Esophagus squamous epithelium (tissue), 5 donors: ENCODE data around the gene DST. TPM values are rescaled to one million over a fixed set of nuclear protein-coding genes. Genes with fewer than 3 reads are reported as not detected.

ENCODE experiments used
- DNase-seq: peaks from one replicate; lab custom pipeline; 2025; lab: John Stamatoyannopoulos, UW
- H3K27ac ChIP-seq, 4 donors: fragments of 200-600 bp; sonication (generic); one replicate each; pipeline ENCODE4 v1.5.1; 2016 to 2019; ENCODE audit warnings: mild to moderate bottlenecking in 1 of 4
- H3K27me3 ChIP-seq, 4 donors: fragments of 200-600 bp; sonication (generic); 1 replicate in 3 of 4; 2 replicates in 1 of 4; pipeline versions ENCODE4 v1.5.1 to v1.6.0; 2017 to 2021; ENCODE audit warnings: antibody characterized with exemption in 1 of 4
- H3K36me3 ChIP-seq, 3 donors: fragments of 200-600 bp; sonication (generic); one replicate each; pipeline ENCODE4 v1.5.1; 2016 to 2019
- H3K4me1 ChIP-seq, 3 donors: fragments of 200-600 bp; sonication (generic); one replicate each; pipeline ENCODE4 v1.5.1; 2017 to 2019
- H3K4me3 ChIP-seq, 4 donors: fragments of 200-600 bp; sonication (generic); 1 replicate in 3 of 4; 2 replicates in 1 of 4; pipeline ENCODE4 v1.5.1; 2016 to 2019; ENCODE audit warnings: mild to moderate bottlenecking in 2 of 4, moderate library complexity in 1 of 4
- H3K9me3 ChIP-seq, 3 donors: fragments of 200-600 bp; sonication (generic); one replicate each; pipeline ENCODE4 v1.5.1; 2016 to 2019
- POLR2A ChIP-seq, 4 donors: fragments of 450-650 bp; IDR thresholded peaks; one replicate each; pipeline ENCODE4 v1.6.1; 2017; ENCODE audit warnings: antibody characterized with exemption in 4 of 4, mild to moderate bottlenecking in 4 of 4, moderate library complexity in 3 of 4
- WGBS, 2 donors: methylation state at CpG; one replicate each; pipeline ENCODE4 v1.1.5; 2018; 5-methylcytosine and 5-hydroxymethylcytosine counted together
- intact Hi-C: fragments of 100-400 bp; cut with DNase I; formaldehyde crosslinking; loops from one replicate; pipeline ENCODE4 v1.15.0; 2022
- total RNA-seq, 4 donors: library from RNA; depleted of rRNA; stranded (reverse); fragments of >200 nt; gene quantifications; one replicate each; pipeline ENCODE4 v1.1.0, GENCODE V29; 2016
- TF ChIP-seq, protein P1 (sequence below), 6 experiments: fragments of 450-650 bp in 4 of 6; fragments of 200-600 bp in 2 of 6; sonication (generic) in 2 of 6; IDR thresholded peaks; one replicate each; pipeline ENCODE4 v1.5.1; 2016 to 2019; ENCODE audit warnings: antibody characterized with exemption in 6 of 6, mild to moderate bottlenecking in 4 of 6, moderate library complexity in 4 of 6
- donor health status: DM: yes; HTN: yes; CAD: no.

DST gene
- total RNA-seq, 4 donors from 2014 or later = 134 to 468 (median 175) TPM

DNA sequence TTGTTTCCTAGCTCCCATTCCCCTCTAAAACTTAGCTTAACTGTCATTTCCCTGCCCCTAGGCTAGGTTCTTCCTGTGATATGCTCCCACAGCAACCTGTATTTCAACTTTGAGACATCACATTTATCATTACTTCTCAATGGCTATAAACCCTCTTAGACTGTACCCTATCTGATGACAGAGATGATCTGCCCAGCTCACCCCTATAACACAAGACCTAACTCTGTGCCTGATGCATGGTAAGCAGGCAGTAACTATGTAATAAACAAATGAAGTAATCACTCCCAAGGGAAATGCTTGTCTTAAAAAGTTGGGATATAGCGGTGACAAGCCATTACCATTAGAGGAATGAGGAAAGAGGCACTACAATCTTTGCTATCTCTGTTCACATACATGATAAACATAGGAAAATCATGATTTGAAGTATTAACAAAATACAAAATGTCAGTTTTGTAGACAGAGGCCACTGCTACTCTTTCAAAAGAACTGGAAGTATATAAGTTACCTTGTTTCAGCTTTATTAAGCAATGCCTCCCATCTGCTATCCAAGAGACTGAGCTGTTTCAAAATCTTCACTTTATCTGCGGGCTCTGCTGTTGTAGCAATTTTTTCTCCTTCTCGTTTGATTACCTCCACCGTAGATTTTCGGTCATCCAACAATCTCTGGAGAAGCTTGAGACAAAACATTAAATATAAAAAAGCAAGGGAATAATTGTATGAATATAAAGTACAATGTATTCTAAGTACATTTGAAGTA lies 110.7 kb downstream of the DST start:
- intact Hi-C loops = no loop called here
- H3K27me3 ChIP-seq = no peaks in the 10 kb centered on the region
- H3K27ac ChIP-seq = peak overlapping the region in 2 of 4 donors; percentile 8 to 14
- peaks cover 0 to 27% (median 0%) of the 10 kb centered on the region in 3 donors for H3K4me1 ChIP-seq
- H3K36me3 ChIP-seq = peaks cover 0 to 97% (median 3%) of the 10 kb centered on the region in 3 donors
- WGBS, 2 donors = 85 to 95% methylated on average over 5 of the region's 5 CpGs
- no peak overlapping the region for H3K4me3 ChIP-seq
- H3K9me3 ChIP-seq = no peaks in the 10 kb centered on the region
- TF ChIP-seq POLR2A (IDR thresholded peaks at IDR 0.05) = no peak
- TF ChIP-seq, protein P1, sequence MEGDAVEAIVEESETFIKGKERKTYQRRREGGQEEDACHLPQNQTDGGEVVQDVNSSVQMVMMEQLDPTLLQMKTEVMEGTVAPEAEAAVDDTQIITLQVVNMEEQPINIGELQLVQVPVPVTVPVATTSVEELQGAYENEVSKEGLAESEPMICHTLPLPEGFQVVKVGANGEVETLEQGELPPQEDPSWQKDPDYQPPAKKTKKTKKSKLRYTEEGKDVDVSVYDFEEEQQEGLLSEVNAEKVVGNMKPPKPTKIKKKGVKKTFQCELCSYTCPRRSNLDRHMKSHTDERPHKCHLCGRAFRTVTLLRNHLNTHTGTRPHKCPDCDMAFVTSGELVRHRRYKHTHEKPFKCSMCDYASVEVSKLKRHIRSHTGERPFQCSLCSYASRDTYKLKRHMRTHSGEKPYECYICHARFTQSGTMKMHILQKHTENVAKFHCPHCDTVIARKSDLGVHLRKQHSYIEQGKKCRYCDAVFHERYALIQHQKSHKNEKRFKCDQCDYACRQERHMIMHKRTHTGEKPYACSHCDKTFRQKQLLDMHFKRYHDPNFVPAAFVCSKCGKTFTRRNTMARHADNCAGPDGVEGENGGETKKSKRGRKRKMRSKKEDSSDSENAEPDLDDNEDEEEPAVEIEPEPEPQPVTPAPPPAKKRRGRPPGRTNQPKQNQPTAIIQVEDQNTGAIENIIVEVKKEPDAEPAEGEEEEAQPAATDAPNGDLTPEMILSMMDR (IDR thresholded peaks at IDR 0.05) = no peak
- no peak for DNase-seq

DNA sequence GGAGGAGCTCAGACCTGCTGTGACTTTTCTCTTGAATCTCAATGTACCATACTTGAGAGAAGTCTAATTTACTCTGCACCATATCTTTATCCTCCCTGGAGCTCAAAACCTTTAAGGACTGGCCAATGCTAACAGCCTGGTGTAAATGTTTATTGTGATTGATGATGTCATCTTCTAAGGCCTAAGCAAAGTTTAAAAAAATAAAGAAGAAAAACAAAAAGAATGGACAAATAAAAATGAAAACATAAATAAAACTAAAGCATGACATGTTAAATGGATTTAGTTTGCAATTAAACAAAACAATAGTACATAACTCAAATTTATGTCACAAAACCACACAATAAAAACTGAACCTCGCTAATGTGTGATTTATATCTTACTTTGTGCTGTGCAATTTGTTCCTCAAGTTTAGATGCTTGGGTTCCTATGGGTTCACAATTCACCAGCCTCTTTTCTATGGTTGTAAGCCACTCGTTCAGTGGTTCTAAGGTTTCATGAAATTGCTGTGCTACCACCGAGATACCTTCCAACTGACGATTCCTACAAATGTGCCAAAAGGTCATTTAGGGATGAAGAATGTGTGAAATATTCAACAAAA lies 113.0 kb downstream of the DST start:
- no peak for DNase-seq
- H3K36me3 ChIP-seq = peaks cover 0 to 100% (median 0%) of the 10 kb centered on the region in 3 donors
- H3K4me3 ChIP-seq = no peak overlapping the region
- H3K27me3 ChIP-seq = no peaks in the 10 kb centered on the region
- 62 to 75% methylated on average over 4 of the region's 4 CpGs for WGBS, 2 donors
- peak overlapping the region in 2 of 4 donors; percentile 33 to 45 for H3K27ac ChIP-seq
- no peaks in the 10 kb centered on the region for H3K9me3 ChIP-seq
- H3K4me1 ChIP-seq = peaks cover 0 to 29% (median 9%) of the 10 kb centered on the region in 3 donors
- intact Hi-C loops = no loop called here
- TF ChIP-seq POLR2A (IDR thresholded peaks at IDR 0.05) = no peak
- TF ChIP-seq, protein P1 (IDR thresholded peaks at IDR 0.05) = no peak

DNA sequence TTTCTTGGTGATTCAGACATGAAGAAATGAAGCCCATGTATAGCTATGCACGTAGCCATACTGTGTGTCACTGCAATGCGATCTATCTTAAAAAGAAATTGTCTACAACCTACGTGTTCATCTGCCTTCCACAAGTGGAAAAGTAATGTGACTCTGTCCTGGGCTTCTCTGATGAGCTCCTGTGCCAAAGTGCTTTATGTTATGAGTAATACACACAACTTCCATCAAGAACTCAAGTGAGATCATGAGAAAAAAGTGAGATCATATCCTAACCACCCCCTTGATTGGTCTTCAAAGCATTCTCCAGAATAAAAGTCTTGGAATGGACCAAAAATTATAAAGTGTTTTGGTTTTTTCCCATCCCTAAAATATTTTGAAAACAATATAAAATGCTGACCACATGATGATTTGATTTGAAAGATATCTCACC lies 114.3 kb downstream of the DST start:
- Histone ChIP-seq H3K4me1 (peaks cover 0 to 34% (median 13%) of the 10 kb centered on the region in 3 donors), H3K27me3 (no peaks in the 10 kb centered on the region), H3K9me3 (no peaks in the 10 kb centered on the region), H3K4me3 (no peak overlapping the region), H3K27ac (peak overlapping the region in 2 of 4 donors; percentile 7 to 77), H3K36me3 (peaks cover 0 to 100% (median 0%) of the 10 kb centered on the region in 3 donors)
- DNase-seq = no peak
- 70 to 79% methylated on average over 3 of the region's 3 CpGs for WGBS, 2 donors
- intact Hi-C loops = no loop called here
- TF ChIP-seq, protein P1 (IDR thresholded peaks at IDR 0.05) = no peak
- TF ChIP-seq POLR2A (IDR thresholded peaks at IDR 0.05) = no peak

DNA sequence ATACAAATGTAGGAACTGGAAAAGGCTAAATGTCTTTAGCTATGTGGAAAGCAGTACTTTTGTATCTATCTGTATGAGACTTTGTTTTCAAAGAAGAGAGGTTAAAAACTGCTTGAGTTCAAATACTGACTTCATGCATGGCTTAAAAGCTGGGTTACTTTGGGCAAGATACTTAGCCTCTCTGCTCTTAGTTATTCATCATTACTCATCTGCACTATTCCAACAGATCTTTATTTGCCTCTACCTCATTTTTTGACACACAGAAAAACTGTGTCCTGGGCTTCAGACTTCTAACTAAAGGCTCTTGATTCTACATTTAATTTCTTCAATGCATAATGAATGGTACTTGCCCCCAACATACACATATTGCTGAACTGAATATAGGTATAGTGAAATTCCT lies 114.8 kb downstream of the DST start:
- TF ChIP-seq, protein P1 (IDR thresholded peaks at IDR 0.05) = no peak
- TF ChIP-seq POLR2A (IDR thresholded peaks at IDR 0.05) = no peak
- H3K4me1 ChIP-seq = peaks cover 0 to 34% (median 13%) of the 10 kb centered on the region in 3 donors
- no peak for DNase-seq
- H3K9me3 ChIP-seq = no peaks in the 10 kb centered on the region
- peak overlapping the region in 1 of 4 donors; percentile 77 for H3K27ac ChIP-seq
- H3K4me3 ChIP-seq = no peak overlapping the region
- intact Hi-C loops = no loop called here
- H3K27me3 ChIP-seq = no peaks in the 10 kb centered on the region
- peaks cover 0 to 100% (median 0%) of the 10 kb centered on the region in 3 donors for H3K36me3 ChIP-seq
